HCT116 (cell line): Measurements from ENCODE around the gene B3GALT5.

Experiments
- CBX3 ChIP-seq: IDR thresholded peaks from 2 replicates; pipeline ENCODE4 v1.6.1; 2012; ENCODE audit warnings: low read depth
- CEBPB ChIP-seq: IDR thresholded peaks from 2 replicates; pipeline ENCODE4 v1.6.1; 2012; ENCODE audit warnings: low read depth
- EZH2 ChIP-seq: fragments of 200-600 bp; sonication (generic); IDR thresholded peaks from 2 replicates; pipeline ENCODE4 v1.6.1; 2017; ENCODE audit warnings: antibody characterized with exemption, mixed run types
- FOSL1 ChIP-seq: IDR thresholded peaks from 2 replicates; pipeline ENCODE4 v1.6.1; 2012; ENCODE audit warnings: low read depth
- POLR2A ChIP-seq: IDR thresholded peaks from 2 replicates; pipeline ENCODE4 v1.7.0; 2011; ENCODE audit warnings: borderline replicate concordance; ENCODE audit not compliant: insufficient read depth, insufficient read length; ENCODE audit errors: extremely low read depth
- ZNF274 ChIP-seq: fragments of 200-500 bp; sonication (Bioruptor generic); IDR thresholded peaks from 2 replicates; pipeline ENCODE4 v1.6.1; 2014; ENCODE audit warnings: mild to moderate bottlenecking, low read depth, low read length, inconsistent platforms
- TF ChIP-seq, protein P1 (sequence below): IDR thresholded peaks from 2 replicates; pipeline ENCODE4 v1.6.1; 2012
- TF ChIP-seq, protein P2 (sequence below), 3 experiments: fragments of 200-600 bp in 1 of 3; sonication (generic) in 1 of 3; IDR thresholded peaks in 2 of 3; conservative IDR thresholded peaks in 1 of 3; 2 replicates each; pipeline ENCODE4 v1.5.1; 2012 to 2017; ENCODE audit warnings: low read depth in 2 of 3, low read length in 2 of 3, antibody characterized with exemption in 1 of 3, borderline replicate concordance in 1 of 3, control low read depth in 1 of 3, mild to moderate bottlenecking in 1 of 3, mixed read lengths in 1 of 3, mixed run types in 1 of 3, moderate library complexity in 1 of 3; ENCODE audit not compliant: insufficient read depth in 1 of 3
- TF ChIP-seq, protein P3 (sequence below): IDR thresholded peaks from 2 replicates; pipeline ENCODE4 v1.6.1; 2012; ENCODE audit warnings: low read depth

DNA sequence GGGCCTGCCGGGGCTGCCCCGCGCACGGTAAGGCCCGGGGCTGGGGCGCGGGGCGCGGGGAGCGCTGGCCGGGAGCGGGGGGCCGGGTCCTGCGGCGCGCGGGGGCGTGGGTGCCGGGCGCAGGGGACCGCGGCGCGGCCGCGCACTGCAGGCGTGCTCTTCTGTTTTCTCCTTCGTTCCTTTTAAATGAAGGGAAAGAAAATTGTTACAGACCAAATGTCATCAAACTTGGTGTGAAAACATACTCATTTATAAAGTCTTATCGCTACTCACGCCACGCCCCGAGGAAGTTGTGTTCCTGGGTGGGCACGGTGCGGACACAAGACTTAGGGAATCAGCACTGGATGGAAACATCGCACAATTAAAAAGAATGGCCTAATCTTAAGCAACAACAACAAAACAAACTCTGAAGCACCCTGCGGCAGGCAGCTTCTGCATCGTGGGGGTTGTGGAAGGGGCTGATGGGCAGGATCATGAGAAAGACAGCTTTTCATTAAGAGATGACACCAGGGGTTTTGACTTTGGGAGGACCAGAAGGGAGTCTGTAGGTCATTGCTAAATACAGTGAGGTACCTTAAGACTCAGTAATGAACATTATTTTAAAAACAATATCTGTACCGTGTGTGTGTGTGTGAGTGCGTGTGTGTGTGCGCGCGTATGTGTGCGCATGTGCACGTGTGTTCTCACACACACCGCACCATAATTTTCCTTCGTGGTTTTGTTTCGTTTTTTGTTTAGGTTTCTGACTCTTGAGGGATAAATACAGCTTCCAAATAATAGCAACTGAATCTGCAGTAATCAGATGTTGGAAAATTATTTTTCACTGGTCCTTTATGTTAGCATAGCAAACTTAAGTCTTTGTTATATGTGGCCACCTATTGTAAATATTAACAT, 548 bp downstream of the B3GALT5 start:
- TF ChIP-seq, protein P1, sequence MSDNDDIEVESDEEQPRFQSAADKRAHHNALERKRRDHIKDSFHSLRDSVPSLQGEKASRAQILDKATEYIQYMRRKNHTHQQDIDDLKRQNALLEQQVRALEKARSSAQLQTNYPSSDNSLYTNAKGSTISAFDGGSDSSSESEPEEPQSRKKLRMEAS: no peak
- TF ChIP-seq, protein P2, sequence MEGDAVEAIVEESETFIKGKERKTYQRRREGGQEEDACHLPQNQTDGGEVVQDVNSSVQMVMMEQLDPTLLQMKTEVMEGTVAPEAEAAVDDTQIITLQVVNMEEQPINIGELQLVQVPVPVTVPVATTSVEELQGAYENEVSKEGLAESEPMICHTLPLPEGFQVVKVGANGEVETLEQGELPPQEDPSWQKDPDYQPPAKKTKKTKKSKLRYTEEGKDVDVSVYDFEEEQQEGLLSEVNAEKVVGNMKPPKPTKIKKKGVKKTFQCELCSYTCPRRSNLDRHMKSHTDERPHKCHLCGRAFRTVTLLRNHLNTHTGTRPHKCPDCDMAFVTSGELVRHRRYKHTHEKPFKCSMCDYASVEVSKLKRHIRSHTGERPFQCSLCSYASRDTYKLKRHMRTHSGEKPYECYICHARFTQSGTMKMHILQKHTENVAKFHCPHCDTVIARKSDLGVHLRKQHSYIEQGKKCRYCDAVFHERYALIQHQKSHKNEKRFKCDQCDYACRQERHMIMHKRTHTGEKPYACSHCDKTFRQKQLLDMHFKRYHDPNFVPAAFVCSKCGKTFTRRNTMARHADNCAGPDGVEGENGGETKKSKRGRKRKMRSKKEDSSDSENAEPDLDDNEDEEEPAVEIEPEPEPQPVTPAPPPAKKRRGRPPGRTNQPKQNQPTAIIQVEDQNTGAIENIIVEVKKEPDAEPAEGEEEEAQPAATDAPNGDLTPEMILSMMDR (IDR thresholded peaks at IDR 0.05 in 2 of 3, conservative IDR thresholded peaks at IDR 0.05 in 1 of 3; ENCODE audit: borderline replicate concordance in 1 of 3, insufficient read depth in 1 of 3, low read depth in 2 of 3, low read length in 2 of 3): no peak
- TF ChIP-seq POLR2A: no peak
- no peak for TF ChIP-seq FOSL1
- TF ChIP-seq CEBPB: no peak
- no peak for TF ChIP-seq CBX3
- no peak for TF ChIP-seq ZNF274
- TF ChIP-seq EZH2: no peak
- TF ChIP-seq, protein P3, sequence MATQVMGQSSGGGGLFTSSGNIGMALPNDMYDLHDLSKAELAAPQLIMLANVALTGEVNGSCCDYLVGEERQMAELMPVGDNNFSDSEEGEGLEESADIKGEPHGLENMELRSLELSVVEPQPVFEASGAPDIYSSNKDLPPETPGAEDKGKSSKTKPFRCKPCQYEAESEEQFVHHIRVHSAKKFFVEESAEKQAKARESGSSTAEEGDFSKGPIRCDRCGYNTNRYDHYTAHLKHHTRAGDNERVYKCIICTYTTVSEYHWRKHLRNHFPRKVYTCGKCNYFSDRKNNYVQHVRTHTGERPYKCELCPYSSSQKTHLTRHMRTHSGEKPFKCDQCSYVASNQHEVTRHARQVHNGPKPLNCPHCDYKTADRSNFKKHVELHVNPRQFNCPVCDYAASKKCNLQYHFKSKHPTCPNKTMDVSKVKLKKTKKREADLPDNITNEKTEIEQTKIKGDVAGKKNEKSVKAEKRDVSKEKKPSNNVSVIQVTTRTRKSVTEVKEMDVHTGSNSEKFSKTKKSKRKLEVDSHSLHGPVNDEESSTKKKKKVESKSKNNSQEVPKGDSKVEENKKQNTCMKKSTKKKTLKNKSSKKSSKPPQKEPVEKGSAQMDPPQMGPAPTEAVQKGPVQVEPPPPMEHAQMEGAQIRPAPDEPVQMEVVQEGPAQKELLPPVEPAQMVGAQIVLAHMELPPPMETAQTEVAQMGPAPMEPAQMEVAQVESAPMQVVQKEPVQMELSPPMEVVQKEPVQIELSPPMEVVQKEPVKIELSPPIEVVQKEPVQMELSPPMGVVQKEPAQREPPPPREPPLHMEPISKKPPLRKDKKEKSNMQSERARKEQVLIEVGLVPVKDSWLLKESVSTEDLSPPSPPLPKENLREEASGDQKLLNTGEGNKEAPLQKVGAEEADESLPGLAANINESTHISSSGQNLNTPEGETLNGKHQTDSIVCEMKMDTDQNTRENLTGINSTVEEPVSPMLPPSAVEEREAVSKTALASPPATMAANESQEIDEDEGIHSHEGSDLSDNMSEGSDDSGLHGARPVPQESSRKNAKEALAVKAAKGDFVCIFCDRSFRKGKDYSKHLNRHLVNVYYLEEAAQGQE: no peak
